Bronchial epithelial cell (primary cell): Measurements from ENCODE around the gene FXYD1. TPM values are rescaled to one million over a fixed set of nuclear protein-coding genes. Genes with fewer than 3 reads are reported as not detected.

Experiments
- DNase-seq: peaks from one replicate; pipeline ENCODE4 v3.0.0-alpha.2; 2010; ENCODE audit warnings: low read depth
- FAIRE-seq: peaks from 2 replicates; lab custom pipeline; 2011; peaks lifted over from hg19 to GRCh38; lab: Jason Lieb, UNC
- H3K27me3 ChIP-seq: 2 replicates; pipeline ENCODE4 v1.5.1; 2011; ENCODE audit warnings: low read length; ENCODE audit not compliant: control insufficient read depth, insufficient read depth
- H3K36me3 ChIP-seq: 2 replicates; pipeline ENCODE4 v1.5.1; 2011; ENCODE audit warnings: low read length; ENCODE audit not compliant: control insufficient read depth, insufficient read depth
- H3K4me3 ChIP-seq: 2 replicates; pipeline ENCODE4 v1.5.1; 2011; ENCODE audit warnings: mild to moderate bottlenecking, low read depth, low read length, control low read depth
- CTCF ChIP-seq: IDR thresholded peaks from 2 replicates; pipeline ENCODE4 v1.5.1; 2011; ENCODE audit warnings: mild to moderate bottlenecking, moderate library complexity, low read length, control low read depth, inconsistent platforms; ENCODE audit not compliant: insufficient read depth, severe bottlenecking
- total RNA-seq: library from RNA; depleted of rRNA; stranded (reverse); fragments of >200 nt; gene quantifications from 2 replicates; pipeline ENCODE4 v1.2.1, GENCODE V29; 2014

The FXYD1 gene
- total RNA-seq, 1 donor from 2014 or later: not detected

GRCh38 chr19:35109395-35110112 lies 29.1 kb upstream of the FXYD1 start:
- FAIRE-seq: no peak
- no peak for DNase-seq
- TF ChIP-seq CTCF: no peak
- no peak overlapping the region for H3K4me3 ChIP-seq
- H3K36me3 ChIP-seq: no peaks in the 10 kb centered on the region
- no peaks in the 10 kb centered on the region for H3K27me3 ChIP-seq

DNA sequence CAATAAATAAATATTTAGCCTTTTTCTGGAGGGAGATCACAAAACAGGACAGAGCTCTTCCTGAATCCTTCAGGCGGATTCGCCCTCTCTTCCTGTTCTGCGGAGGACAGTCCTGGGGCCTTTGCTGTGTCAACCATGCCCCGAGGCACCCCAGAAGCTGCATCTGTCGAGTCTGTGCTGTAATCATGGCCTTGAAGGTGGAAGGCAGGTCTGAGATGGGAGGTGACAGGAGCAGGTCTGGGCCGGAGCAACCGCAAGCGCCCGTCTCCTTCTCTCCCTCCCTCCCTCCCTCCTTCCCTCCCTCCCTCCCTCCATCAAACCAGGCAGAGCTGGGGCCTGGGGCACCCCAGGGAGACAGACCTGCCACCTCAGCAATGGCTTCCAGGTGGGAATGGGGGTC lies 27.6 kb upstream of the FXYD1 start:
- no peak for TF ChIP-seq CTCF
- Histone ChIP-seq H3K4me3 (no peak overlapping the region), H3K36me3 (no peaks in the 10 kb centered on the region), H3K27me3 (no peaks in the 10 kb centered on the region)
- no peak for FAIRE-seq
- no peak for DNase-seq

DNA sequence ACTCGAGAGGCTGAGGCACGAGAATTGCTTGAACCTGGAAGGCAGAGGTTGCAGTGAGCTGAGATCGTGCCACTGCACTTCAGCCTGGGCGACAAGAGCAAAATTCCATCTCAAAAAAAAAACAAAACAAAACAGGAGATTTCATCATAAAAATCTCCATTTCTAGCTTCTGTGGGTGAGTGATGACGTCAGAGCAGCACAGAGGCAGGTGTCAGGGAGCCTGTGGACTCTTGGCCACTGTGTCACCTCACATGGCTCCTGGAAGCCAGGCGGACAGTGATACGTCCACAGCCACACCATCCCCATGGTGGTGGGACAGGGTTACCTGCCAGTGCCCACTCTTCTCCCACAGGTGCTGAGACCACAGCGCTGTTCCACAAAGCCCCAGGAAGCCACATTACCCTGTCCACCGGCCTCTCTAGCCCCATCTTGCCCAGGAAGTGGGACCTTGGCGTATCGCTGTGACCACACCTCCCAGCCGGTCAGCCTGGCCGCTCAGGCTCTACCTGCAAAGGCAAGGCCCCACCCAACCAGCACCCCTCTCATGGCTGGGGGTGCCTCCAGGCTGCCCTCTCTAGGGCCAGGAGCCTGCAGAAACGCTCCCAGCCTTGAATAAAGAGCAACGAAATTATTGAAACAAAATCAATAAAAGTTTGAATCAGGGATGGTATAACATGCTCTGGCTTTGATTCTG lies 25.5 kb upstream of the FXYD1 start:
- TF ChIP-seq CTCF: no peak
- no peak for DNase-seq
- Histone ChIP-seq H3K4me3 (no peak overlapping the region), H3K36me3 (peaks cover 2% of the 10 kb centered on the region), H3K27me3 (no peaks in the 10 kb centered on the region)
- FAIRE-seq: no peak

GRCh38 chr19:35114353-35115176 lies 24.1 kb upstream of the FXYD1 start:
- peak; percentile 97 for TF ChIP-seq CTCF
- H3K4me3 ChIP-seq: peak overlapping the region; percentile 52
- DNase-seq: peak; percentile 55

DNA sequence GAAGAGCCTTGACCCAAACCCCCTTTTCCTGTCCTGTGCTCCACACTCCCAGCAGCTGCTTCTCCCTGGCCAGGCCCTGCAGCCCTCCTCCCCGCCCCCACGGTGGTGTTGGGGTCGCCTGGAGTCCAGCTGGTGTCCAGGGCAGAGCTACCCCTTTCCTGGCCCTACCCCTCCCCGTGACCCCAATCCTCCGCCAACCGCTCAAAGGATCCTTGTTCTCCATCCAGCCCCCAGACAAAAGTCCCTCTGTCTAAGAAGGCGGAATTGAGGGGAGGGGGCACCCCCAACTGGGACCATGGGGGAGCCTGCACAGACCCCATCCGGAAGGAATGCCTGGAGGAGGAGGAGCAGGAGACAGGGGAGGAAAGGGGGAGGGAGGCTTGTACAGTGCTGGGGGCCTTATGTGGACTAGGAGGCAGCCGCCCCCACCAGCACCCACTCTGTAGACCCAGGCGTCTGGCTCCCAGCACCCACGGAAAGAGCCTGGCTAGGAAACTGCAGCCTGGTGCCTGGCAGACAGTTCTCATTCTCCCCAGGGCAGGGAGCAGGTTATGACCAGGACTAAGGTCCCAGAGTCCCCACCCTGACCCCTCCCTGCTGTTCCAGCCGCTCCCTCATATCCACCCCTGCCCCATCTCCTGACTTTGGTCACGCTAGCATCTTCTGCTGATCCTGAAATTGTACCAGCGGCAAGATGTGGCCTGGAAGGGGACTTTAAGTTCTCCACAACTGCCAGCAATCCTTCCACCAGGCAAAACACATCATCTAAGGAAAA lies 23.3 kb upstream of the FXYD1 start, which contains the start of gene FXYD3:
FXYD3 (plus strand) TSS at position 647 of the 775 bp plus-strand sequence. CDS start 3,554 bp downstream, outside the sequence.
- H3K36me3 ChIP-seq: peaks cover 9% of the 10 kb centered on the region
- DNase-seq: peak; percentile 41
- FAIRE-seq: peak; percentile 13
- no peak for TF ChIP-seq CTCF
- peak within 1 kb of the TSS; percentile 52 for H3K4me3 ChIP-seq
- H3K27me3 ChIP-seq: no peaks in the 10 kb centered on the region

More at GRCh38 chr19:35114353-35115176, 24.1 kb upstream of the FXYD1 start:
- Histone ChIP-seq H3K36me3 (peaks cover 6% of the 10 kb centered on the region), H3K27me3 (no peaks in the 10 kb centered on the region)
- FAIRE-seq: no peak
